ENCODE measurements around the gene TFF2.

GRCh38 chr21:42332557-42333317 lies 18.1 kb downstream of the TFF2 start:
- TF ChIP-seq CTCF (IDR thresholded peaks at IDR 0.05; ENCODE audit: low read length), result no peak
- no peak for TF ChIP-seq EZH2 (IDR thresholded peaks at IDR 0.05; ENCODE audit: borderline replicate concordance, low read length)

Measured in OCI-LY1 (cell line).